CD4-positive, alpha-beta T cell treated with Interleukin-6 for 4 hours (primary cell): ENCODE measurements around the gene IL1RL1.

Source experiments
- DNase-seq: peaks from one replicate; pipeline ENCODE4 v3.0.0-alpha.2; 2020; ENCODE audit warnings: mixed read lengths

Gene IL1RL1

GRCh38 chr2:102376052-102376591 lies 64.8 kb downstream of the IL1RL1 start:
- DNase-seq: no peak

- no peak for DNase-seq
Measured at GRCh38 chr2:102383722-102384121, 72.4 kb downstream of the IL1RL1 start.

DNA sequence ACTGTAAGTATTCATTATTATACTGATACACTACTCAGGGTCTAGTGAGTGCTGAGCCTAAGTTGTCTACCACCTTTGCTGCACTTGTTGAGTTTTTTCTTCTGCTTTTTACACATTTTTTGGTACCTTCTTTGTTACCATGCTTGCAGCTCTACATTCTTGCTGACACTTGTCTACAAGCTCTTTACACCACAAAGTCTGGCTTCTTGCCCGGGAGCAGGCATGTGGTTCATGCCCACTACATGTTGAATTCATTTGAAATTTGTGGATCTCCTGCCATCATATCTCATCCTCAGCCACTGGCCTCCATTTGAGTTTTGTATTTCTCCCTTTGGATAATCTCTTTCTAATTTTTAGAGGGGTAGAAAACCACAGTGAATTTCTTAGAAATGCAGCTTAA lies 74.2 kb downstream of the IL1RL1 start:
- no peak for DNase-seq

GRCh38 chr2:102386004-102386403 lies 74.6 kb downstream of the IL1RL1 start:
- DNase-seq: no peak

- DNase-seq: no peak
Measured at GRCh38 chr2:102386867-102387541, 75.6 kb downstream of the IL1RL1 start.

DNA sequence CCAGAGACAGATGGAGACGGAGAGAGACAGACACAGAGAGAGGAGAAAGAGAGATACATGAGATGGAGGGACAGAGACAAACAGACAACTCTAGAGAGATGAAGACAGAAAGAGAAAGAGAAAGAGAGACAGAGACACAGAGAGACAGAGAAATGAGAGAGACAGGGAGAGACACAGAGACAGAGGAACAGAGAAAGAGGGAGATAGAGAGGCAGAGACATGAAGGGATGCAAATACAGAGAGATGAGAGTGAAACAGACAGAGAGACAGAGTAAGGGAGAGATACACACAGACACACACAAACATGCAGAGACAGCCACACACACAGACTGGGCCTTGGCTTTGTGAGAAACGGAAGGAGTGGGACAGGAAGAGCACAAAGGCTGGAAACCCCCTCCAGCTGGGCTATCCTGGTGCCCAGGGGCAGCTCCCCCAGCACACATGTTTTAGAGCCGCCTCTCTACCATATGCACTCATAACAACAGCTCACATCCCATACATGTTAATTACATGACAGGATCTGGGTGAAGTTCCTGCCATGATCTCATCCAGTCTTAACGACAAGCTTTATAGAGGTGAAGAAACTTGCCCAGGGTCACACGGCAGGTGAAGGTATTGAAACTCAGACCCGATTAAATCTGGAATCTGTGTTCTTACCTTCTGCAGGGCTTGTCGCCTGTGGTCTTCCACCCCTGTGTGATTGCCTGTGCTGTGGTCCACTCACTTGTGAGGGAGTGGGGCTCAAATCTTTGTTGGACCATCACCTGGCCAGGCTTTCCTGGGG lies 76.6 kb downstream of the IL1RL1 start:
- DNase-seq: no peak

DNA sequence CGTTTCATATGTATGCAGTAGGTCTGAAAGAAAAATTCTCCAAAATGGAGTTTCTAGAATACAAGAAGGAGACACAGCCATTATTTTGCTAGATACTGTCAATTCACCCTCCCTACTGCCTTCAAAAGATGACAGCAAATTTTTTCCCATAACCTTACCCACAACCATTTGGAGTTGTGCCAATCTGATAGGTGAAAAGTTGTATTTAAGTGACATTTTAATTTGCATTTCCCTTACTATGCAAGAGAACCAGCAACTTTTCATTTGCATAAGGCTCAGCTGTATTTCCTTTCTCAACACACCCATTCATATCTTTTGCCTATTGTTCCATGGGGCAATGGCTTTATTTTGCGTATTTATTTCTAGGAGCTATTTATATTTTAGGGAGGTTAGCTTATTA lies 80.2 kb downstream of the IL1RL1 start:
- DNase-seq: peak; percentile 22

GRCh38 chr2:102392096-102392495 lies 80.7 kb downstream of the IL1RL1 start:
- no peak for DNase-seq

- DNase-seq: no peak
Measured at GRCh38 chr2:102392942-102393341, 81.6 kb downstream of the IL1RL1 start.

DNA sequence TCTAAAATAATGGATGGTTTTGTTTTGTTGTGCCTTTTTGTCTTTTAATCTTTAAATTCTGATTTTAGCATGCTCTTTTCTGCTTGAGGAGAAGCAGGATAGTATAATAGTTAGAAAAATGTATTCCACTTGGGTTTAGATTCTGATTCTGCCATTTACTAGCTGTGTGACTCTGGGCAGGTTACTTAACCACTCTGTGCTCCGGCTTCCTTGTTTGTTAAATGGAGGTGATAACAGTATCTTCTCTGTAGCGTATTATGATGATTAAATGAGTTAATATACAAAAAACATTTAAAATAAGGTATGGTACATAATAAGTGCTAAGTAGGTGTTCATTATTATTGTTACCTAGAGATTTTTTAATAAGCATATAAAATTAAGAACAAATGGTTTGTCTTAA lies 84.6 kb downstream of the IL1RL1 start:
- DNase-seq: no peak

DNA sequence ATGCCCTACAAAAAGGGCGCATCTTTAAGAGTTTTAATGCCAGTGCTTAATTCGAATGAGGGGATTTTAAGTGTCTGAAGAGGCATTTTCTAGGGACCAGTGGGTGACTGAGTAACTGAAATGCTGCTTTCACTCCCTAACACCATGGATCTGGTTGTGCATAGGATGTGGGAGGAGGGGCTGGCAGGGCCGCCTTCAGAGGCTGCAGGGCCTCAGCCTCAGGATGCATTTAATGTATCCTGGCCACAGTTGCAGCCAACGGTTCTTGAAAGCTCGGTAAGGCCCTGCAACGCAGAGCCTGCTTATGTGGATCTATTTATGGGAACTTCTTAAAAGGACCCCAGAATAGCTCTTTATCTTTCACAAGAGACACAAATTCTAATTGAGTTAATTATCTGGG lies 85.8 kb downstream of the IL1RL1 start:
- DNase-seq: no peak

DNA sequence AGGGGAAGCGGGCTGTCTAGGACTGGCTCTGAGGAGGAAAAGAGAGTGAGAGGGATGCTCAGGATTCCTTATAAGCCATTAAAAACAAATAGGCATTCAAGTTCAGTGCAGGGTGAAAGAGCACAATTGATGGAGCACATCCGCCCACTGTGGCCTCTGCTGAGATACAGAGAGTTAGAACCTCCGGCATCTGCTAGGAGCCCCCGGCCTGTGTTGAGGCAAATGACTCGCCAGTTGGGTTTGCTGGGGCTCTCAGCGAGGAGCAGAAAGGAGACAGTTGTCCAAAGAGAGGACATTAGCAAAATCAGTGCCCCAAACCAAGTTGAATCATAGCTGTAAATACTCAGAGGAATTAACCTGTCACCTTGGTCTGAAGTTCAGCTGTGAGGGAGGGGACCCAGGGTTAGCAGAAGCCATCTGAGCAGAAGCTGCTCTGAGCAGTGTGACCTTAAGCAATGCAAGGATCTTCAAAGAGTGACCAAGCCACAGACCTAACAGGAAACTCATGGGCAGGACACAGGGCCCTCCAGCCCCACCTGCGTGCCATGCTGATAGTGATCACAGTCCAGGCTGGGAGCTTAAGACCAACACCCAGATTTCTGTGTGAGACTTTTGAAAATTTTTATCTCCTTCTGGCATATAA lies 88.3 kb downstream of the IL1RL1 start:
- DNase-seq: no peak

DNA sequence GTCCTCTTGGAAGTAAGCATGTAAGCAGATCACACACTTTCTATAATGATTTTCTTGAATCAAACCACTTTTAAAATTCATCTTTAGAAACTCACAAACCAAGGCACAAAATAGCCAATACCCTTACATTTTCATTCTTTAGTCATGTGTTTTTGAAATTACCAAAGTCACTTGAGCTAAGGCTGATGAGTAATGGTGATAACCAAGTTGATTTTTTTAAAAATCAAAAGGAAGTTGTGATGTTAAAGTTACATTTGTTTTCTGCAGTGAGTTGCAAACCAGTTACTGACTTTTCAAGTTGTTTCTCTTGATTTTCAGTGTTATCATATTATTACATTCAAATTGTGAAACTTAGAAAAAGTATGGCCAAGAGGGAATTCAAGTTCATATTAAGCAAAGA lies 90.1 kb downstream of the IL1RL1 start:
- no peak for DNase-seq
